Astrocyte (in vitro differentiated cells and primary cell): ENCODE data around the gene CYP4F22. TPM values are rescaled to one million over a fixed set of nuclear protein-coding genes. Genes with fewer than 3 reads are reported as not detected.

ENCODE experiments used
- DNase-seq: peaks from one replicate; pipeline ENCODE4 v3.0.0-alpha.2; 2010; ENCODE audit warnings: low read depth
- FAIRE-seq: peaks from 2 replicates; lab custom pipeline; 2011; peaks lifted over from hg19 to GRCh38; lab: Jason Lieb, UNC
- H2AFZ ChIP-seq: 2 replicates; pipeline ENCODE4 v1.6.0; 2012; ENCODE audit warnings: low read depth, low read length, inconsistent platforms
- H3K27ac ChIP-seq: 2 replicates; pipeline ENCODE4 v1.5.1; 2011; ENCODE audit warnings: low read depth, low read length, inconsistent platforms
- H3K27me3 ChIP-seq: 2 replicates; pipeline ENCODE4 v1.6.0; 2011; ENCODE audit warnings: low read length, inconsistent platforms; ENCODE audit not compliant: insufficient read depth
- H3K36me3 ChIP-seq: 2 replicates; pipeline ENCODE4 v1.5.1; 2011; ENCODE audit warnings: low read length, inconsistent platforms; ENCODE audit not compliant: insufficient read depth
- H3K4me1 ChIP-seq: 2 replicates; pipeline ENCODE4 v1.5.1; 2011; ENCODE audit warnings: low read length, inconsistent platforms; ENCODE audit not compliant: insufficient read depth
- H3K4me2 ChIP-seq: 2 replicates; pipeline ENCODE4 v1.6.0; 2012; ENCODE audit warnings: low read length, inconsistent platforms
- H3K4me3 ChIP-seq: 2 replicates; pipeline ENCODE4 v1.5.1; 2011; ENCODE audit warnings: low read depth, mild to moderate bottlenecking, low read length, inconsistent platforms; ENCODE audit not compliant: insufficient read depth
- H3K79me2 ChIP-seq: 2 replicates; pipeline ENCODE4 v1.6.0; 2012; ENCODE audit warnings: mild to moderate bottlenecking, low read length, inconsistent platforms; ENCODE audit not compliant: insufficient read depth
- H3K9ac ChIP-seq: 2 replicates; pipeline ENCODE4 v1.6.0; 2012; ENCODE audit warnings: mild to moderate bottlenecking, low read length, inconsistent platforms
- H3K9me3 ChIP-seq: 2 replicates; pipeline ENCODE4 v1.5.1; 2012; ENCODE audit warnings: low read depth, mild to moderate bottlenecking, low read length, inconsistent platforms; ENCODE audit not compliant: insufficient read depth
- H4K20me1 ChIP-seq: 2 replicates; pipeline ENCODE4 v1.6.0; 2012; ENCODE audit warnings: low read length, inconsistent platforms; ENCODE audit not compliant: insufficient read depth
- H3K27ac Mint-ChIP-seq: one replicate; pipeline ENCODE4 v1.8.0; 2021; ENCODE audit warnings: mild to moderate bottlenecking, mixed read lengths; ENCODE audit not compliant: unreplicated experiment
- H3K27me3 Mint-ChIP-seq: one replicate; pipeline ENCODE4 v1.8.0; 2021; ENCODE audit warnings: low read depth, mixed read lengths; ENCODE audit not compliant: unreplicated experiment
- H3K36me3 Mint-ChIP-seq: one replicate; pipeline ENCODE4 v1.8.0; 2021; ENCODE audit warnings: low read depth, mixed read lengths; ENCODE audit not compliant: unreplicated experiment
- H3K4me1 Mint-ChIP-seq: one replicate; pipeline ENCODE4 v1.8.0; 2021; ENCODE audit warnings: low read depth, mixed read lengths; ENCODE audit not compliant: unreplicated experiment
- H3K4me3 Mint-ChIP-seq: one replicate; pipeline ENCODE4 v1.8.0; 2021; ENCODE audit warnings: mild to moderate bottlenecking, moderate library complexity, mixed read lengths; ENCODE audit not compliant: unreplicated experiment
- H3K9me3 Mint-ChIP-seq: one replicate; pipeline ENCODE4 v1.8.0; 2021; ENCODE audit warnings: mild to moderate bottlenecking, mixed read lengths; ENCODE audit not compliant: unreplicated experiment
- CTCF ChIP-seq: IDR thresholded peaks from 2 replicates; pipeline ENCODE4 v1.5.1; 2011; ENCODE audit warnings: low read depth, mild to moderate bottlenecking, inconsistent platforms, low read length, moderate library complexity; ENCODE audit not compliant: insufficient read depth
- EZH2 ChIP-seq: IDR thresholded peaks from 2 replicates; pipeline ENCODE4 v1.6.1; 2012; ENCODE audit warnings: mild to moderate bottlenecking, low read length, inconsistent platforms; ENCODE audit not compliant: insufficient read depth
- total RNA-seq: library from RNA; stranded (reverse); gene quantifications from 2 replicates; pipeline ENCODE4 v1.2.1, GENCODE V29; 2021

CYP4F22 gene
- total RNA-seq, 1 donor from 2014 or later = not detected

GRCh38 chr19:15498156-15498858 is 10.0 kb upstream of the CYP4F22 start:
- DNase-seq (no peak), FAIRE-seq (no peak)
- no peaks in the 10 kb centered on the region for H3K27me3 ChIP-seq
- H2AFZ ChIP-seq = no peak overlapping the region
- TF ChIP-seq EZH2 (no peak), CTCF (no peak)
- no peak overlapping the region for H3K4me3 ChIP-seq
- no peaks in the 10 kb centered on the region for H3K4me1 ChIP-seq
- H3K9me3 Mint-ChIP-seq = peaks cover 15% of the 10 kb centered on the region
- H3K4me1 Mint-ChIP-seq = no peaks in the 10 kb centered on the region
- H3K79me2 ChIP-seq = no peaks in the 10 kb centered on the region
- no peaks in the 10 kb centered on the region for H3K36me3 Mint-ChIP-seq
- no peak overlapping the region for H3K4me3 Mint-ChIP-seq
- H3K27me3 Mint-ChIP-seq = peaks cover 1% of the 10 kb centered on the region
- H3K27ac Mint-ChIP-seq = peak overlapping the region; percentile 44
- H3K9ac ChIP-seq = no peak overlapping the region
- no peak overlapping the region for H3K4me2 ChIP-seq
- H3K36me3 ChIP-seq = no peaks in the 10 kb centered on the region
- H3K9me3 ChIP-seq = no peaks in the 10 kb centered on the region
- no peaks in the 10 kb centered on the region for H4K20me1 ChIP-seq
- no peak overlapping the region for H3K27ac ChIP-seq

DNA sequence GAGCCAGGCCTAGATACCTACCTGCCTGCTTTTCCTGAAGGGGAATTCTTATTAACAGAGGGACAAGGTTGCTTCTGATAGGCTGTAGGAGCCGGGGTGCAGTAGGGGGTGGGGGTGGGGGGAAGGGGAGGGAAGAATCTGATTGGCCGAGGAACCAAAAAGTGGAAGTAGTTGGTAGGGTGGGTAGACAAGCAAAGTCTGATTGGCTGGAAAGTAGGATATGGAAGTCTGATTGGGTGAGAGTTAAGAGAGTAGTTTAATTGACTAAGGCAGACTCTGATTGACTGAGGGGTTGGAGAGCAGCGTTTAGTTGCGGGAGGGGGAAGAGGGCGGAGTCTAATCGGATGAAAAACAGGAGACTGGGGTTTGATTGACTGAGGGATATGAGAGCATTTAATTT is 9.4 kb upstream of the CYP4F22 start:
- no peak overlapping the region for H3K4me2 ChIP-seq
- no peaks in the 10 kb centered on the region for H3K4me1 ChIP-seq
- FAIRE-seq (no peak), DNase-seq (no peak)
- no peak overlapping the region for H3K27ac ChIP-seq
- peaks cover 1% of the 10 kb centered on the region for H3K27me3 Mint-ChIP-seq
- no peak overlapping the region for H3K27ac Mint-ChIP-seq
- no peak overlapping the region for H3K4me3 Mint-ChIP-seq
- H3K4me1 Mint-ChIP-seq = no peaks in the 10 kb centered on the region
- H3K9ac ChIP-seq = no peak overlapping the region
- no peak overlapping the region for H2AFZ ChIP-seq
- H3K9me3 Mint-ChIP-seq = peaks cover 15% of the 10 kb centered on the region
- H3K79me2 ChIP-seq = no peaks in the 10 kb centered on the region
- H3K4me3 ChIP-seq = no peak overlapping the region
- no peaks in the 10 kb centered on the region for H4K20me1 ChIP-seq
- H3K27me3 ChIP-seq = no peaks in the 10 kb centered on the region
- no peaks in the 10 kb centered on the region for H3K9me3 ChIP-seq
- H3K36me3 Mint-ChIP-seq = no peaks in the 10 kb centered on the region
- H3K36me3 ChIP-seq = no peaks in the 10 kb centered on the region
- TF ChIP-seq EZH2 (no peak), CTCF (no peak)

DNA sequence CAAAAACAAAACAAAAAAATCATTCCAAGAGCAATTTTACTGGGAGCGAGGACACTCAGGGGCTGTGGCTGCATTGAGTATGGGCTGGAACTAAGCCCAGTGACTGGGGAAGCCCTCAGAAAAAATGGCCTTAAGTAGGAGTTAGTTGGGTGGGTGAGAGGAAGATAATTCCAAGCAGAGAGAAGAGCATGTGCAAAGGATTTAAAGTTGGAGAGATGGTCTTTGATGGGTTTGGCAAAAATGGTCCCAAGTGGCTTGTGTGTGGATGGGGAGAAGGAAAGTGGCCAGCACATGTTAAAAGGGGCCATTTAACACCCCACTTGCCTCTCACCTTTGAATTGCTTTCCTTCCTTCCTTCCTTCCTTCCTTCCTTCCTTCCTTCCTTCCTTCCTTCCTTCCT is 6.7 kb upstream of the CYP4F22 start:
- Histone ChIP-seq H3K4me1 (no peaks in the 10 kb centered on the region), H3K27ac (no peak overlapping the region), H3K9me3 (no peaks in the 10 kb centered on the region), H3K9ac (no peak overlapping the region), H3K79me2 (no peaks in the 10 kb centered on the region), H3K36me3 (no peaks in the 10 kb centered on the region), H3K4me3 (no peak overlapping the region), H3K4me2 (no peak overlapping the region), H4K20me1 (no peaks in the 10 kb centered on the region), H3K27me3 (no peaks in the 10 kb centered on the region), H2AFZ (no peak overlapping the region)
- no peak for DNase-seq
- H3K4me1 Mint-ChIP-seq = no peaks in the 10 kb centered on the region
- H3K27me3 Mint-ChIP-seq = peaks cover 1% of the 10 kb centered on the region
- no peak for FAIRE-seq
- no peaks in the 10 kb centered on the region for H3K36me3 Mint-ChIP-seq
- peaks cover 24% of the 10 kb centered on the region for H3K9me3 Mint-ChIP-seq
- no peak for TF ChIP-seq CTCF
- TF ChIP-seq EZH2 = no peak
- H3K4me3 Mint-ChIP-seq = no peak overlapping the region
- H3K27ac Mint-ChIP-seq = no peak overlapping the region
